Transverse colon (tissue), 3 donors: ENCODE results near the gene DCAF15.
"Not testable (repeated sequence)": the region's sequence is repeated elsewhere in the genome, so short reads cannot be mapped to it uniquely, and the experiment has no call there.

Experiments used
- CTCF ChIP-seq, 5 experiments: fragments of 200-600 bp in 3 of 5; fragments of 450-650 bp in 2 of 5; sonication (generic) in 3 of 5; IDR thresholded peaks; 1 replicate in 2 of 5; 2 replicates in 3 of 5; pipeline ENCODE4 v1.5.1; 2016 to 2017; ENCODE audit warnings: antibody characterized with exemption in 5 of 5, inconsistent platforms in 3 of 5, mild to moderate bottlenecking in 2 of 5, moderate library complexity in 1 of 5
- POLR2A ChIP-seq: fragments of 450-650 bp; IDR thresholded peaks from one replicate; pipeline ENCODE4 v1.6.1; 2016; ENCODE audit warnings: antibody characterized with exemption, mild to moderate bottlenecking, moderate library complexity

GRCh38 chr19:13967206-13967605 lies 14.9 kb downstream of the DCAF15 start:
- TF ChIP-seq CTCF (IDR thresholded peaks at IDR 0.05); POLR2A: not testable (repeated sequence)
